Pancreas (tissue), 10 donors: ENCODE data around the gene CUEDC2. TPM values are rescaled to one million over a fixed set of nuclear protein-coding genes. Genes with fewer than 3 reads are reported as not detected.
A peak's percentile ranks its signal among the peaks of the same experiment; 100 is the strongest.

ENCODE experiments used
- ATAC-seq, 4 donors: fragments of 200-7000 bp; cut with Tn5 transposase; one replicate each; pipeline versions ENCODE4 v1.8.0 to v1.9.1; 2020; ENCODE audit warnings: mild to moderate bottlenecking in 4 of 4, moderate library complexity in 4 of 4
- DNase-seq, 6 donors: peaks; one replicate each; pipeline ENCODE4 v3.0.0-alpha.2; 2020
- FAIRE-seq: peaks from 2 replicates; lab custom pipeline; 2012; peaks lifted over from hg19 to GRCh38; lab: Jason Lieb, UNC
- H3K27ac ChIP-seq, 4 donors: fragments of 200-600 bp; sonication (generic); 1 replicate in 3 of 4; 2 replicates in 1 of 4; pipeline versions ENCODE4 v1.5.0 to v1.8.0; 2020
- H3K27me3 ChIP-seq, 4 donors: fragments of 200-600 bp; one replicate each; pipeline ENCODE4 v1.8.0; 2021
- H3K36me3 ChIP-seq, 3 donors: fragments of 200-600 bp; sonication (generic) in 1 of 3; one replicate each; pipeline versions ENCODE4 v1.5.0 to v1.8.0; 2020 to 2021
- H3K4me1 ChIP-seq, 3 donors: fragments of 200-600 bp; one replicate each; pipeline ENCODE4 v1.8.0; 2021
- H3K4me3 ChIP-seq, 4 donors: fragments of 200-600 bp; sonication (generic) in 2 of 4; one replicate each; pipeline versions ENCODE4 v1.5.0 to v1.8.0; 2020 to 2021
- H3K9me3 ChIP-seq, 4 donors: fragments of 200-600 bp; one replicate each; pipeline ENCODE4 v1.8.0; 2021
- CTCF ChIP-seq, 4 donors: fragments of 200-600 bp; sonication (generic) in 3 of 4; IDR thresholded peaks; one replicate each; pipeline versions ENCODE4 v1.5.0 to v1.8.0; 2021; ENCODE audit warnings: antibody characterized with exemption in 4 of 4
- WGBS, 2 donors: extraction: QIAGEN DNeasy Blood & Tissue Kit; methylation state at CpG; one replicate each; pipeline ENCODE4 v1.1.7; 2013; 5-methylcytosine and 5-hydroxymethylcytosine counted together
- intact Hi-C, 3 donors: fragments of 100-400 bp; cut with DNase I; formaldehyde crosslinking; loops; one replicate each; pipeline versions ENCODE4 v1.11.1 to v1.14.2; 2022
- polyA plus RNA-seq, 2 donors: library from polyadenylated mRNA; stranded (reverse); fragments of 200-250 nt; gene quantifications; one replicate each; pipeline ENCODE4 v1.2.3, GENCODE V29; 2013
- total RNA-seq, 6 donors: library from RNA; stranded (reverse); fragmentation: NEBNext Ultra II Directional in 4 of 6; extraction: Animal tissue kit (Norgen Biotek cat#: 25700) in 4 of 6; gene quantifications; one replicate each; pipeline versions ENCODE4 v1.2.1 to v1.2.4, GENCODE V29; 2021 to 2023
- donor health status: healthy with polysubstance abuse.
- donor health status: DM: no; HTN: no; CAD: no; lungs with moderate emphysema.
- donor health status: DM: no; HTN: no; CAD: no.
- donor health status: control.
- donor health status: control.
- donor health status: Bipolar disorder and iron deficiency.
- donor health status: DM: yes; HTN: yes; CAD: no.
- donor health status: DM: no; HTN: no; CAD: no.
- donor health status: DM: no; HTN: no; CAD: no.
- donor health status: DM: yes; HTN: yes; CAD: no.

The CUEDC2 gene
- total and polyA plus RNA-seq, 8 donors, result 18.9 to 51.5 (median 21.2) TPM

- 85 to 87% methylated on average over 22 of the region's 22 CpGs for WGBS, 2 donors
- no peak for TF ChIP-seq CTCF (IDR thresholded peaks at IDR 0.05)
- H3K4me3 ChIP-seq, result no peak overlapping the region
- FAIRE-seq, result no peak
- H3K36me3 ChIP-seq, result no peaks in the 10 kb centered on the region
- H3K27me3 ChIP-seq, result no peaks in the 10 kb centered on the region
- no peak overlapping the region for H3K27ac ChIP-seq
- no peaks in the 10 kb centered on the region for H3K9me3 ChIP-seq
- H3K4me1 ChIP-seq, result peaks cover 0 to 26% (median 0%) of the 10 kb centered on the region in 3 donors
- DNase-seq, result peak in 2 of 6 donors; percentile 42 to 78
- intact Hi-C loops, result loop anchor here in 1 of 3 donors (10.0 kb wide), 1 partner anchor 184 kb away; no protein-coding TSS in a partner anchor
- ATAC-seq, result no peak
These were observed 31.6 kb downstream of the CUEDC2 start for GRCh38 chr10:102400598-102401341.

GRCh38 chr10:102400076-102400475 is 32.3 kb downstream of the CUEDC2 start:
- Histone ChIP-seq H3K9me3 (no peaks in the 10 kb centered on the region), H3K4me3 (peak overlapping the region in 2 of 4 donors; percentile 60 to 65), H3K36me3 (no peaks in the 10 kb centered on the region), H3K27ac (peak overlapping the region in 1 of 4 donors; percentile 96), H3K27me3 (no peaks in the 10 kb centered on the region), H3K4me1 (peaks cover 0 to 26% (median 0%) of the 10 kb centered on the region in 3 donors)
- no peak for TF ChIP-seq CTCF (IDR thresholded peaks at IDR 0.05)
- intact Hi-C loops, result loop anchor here in 1 of 3 donors (10.0 kb wide), 1 partner anchor 185 kb away; no protein-coding TSS in a partner anchor
- WGBS, 2 donors, result 73 to 83% methylated on average over 17 of the region's 17 CpGs
- ATAC-seq (no peak), DNase-seq (peak in 3 of 6 donors; percentile 52 to 78 (median 60)), FAIRE-seq (no peak)

GRCh38 chr10:102399217-102400021 is 33.0 kb downstream of the CUEDC2 start:
- peak overlapping the region; percentile 91 to 96 (median 92) for H3K27ac ChIP-seq
- peak; percentile 70 to 82 (median 79) for ATAC-seq
- peak; percentile 86 to 98 (median 92) for DNase-seq
- peak; percentile 90 to 97 (median 94) for TF ChIP-seq CTCF (IDR thresholded peaks at IDR 0.05)
- 2 to 3% methylated on average over 56 to 72 of the region's 72 CpGs for WGBS, 2 donors
- peaks cover 0 to 26% (median 0%) of the 10 kb centered on the region in 3 donors for H3K4me1 ChIP-seq
- H3K27me3 ChIP-seq, result no peaks in the 10 kb centered on the region
- FAIRE-seq, result no peak
- intact Hi-C loops, result loop anchor here in 1 of 3 donors (10.0 kb wide), 1 partner anchor 185 kb away; no protein-coding TSS in a partner anchor
- H3K4me3 ChIP-seq, result peak overlapping the region; percentile 33 to 65 (median 54)
- no peaks in the 10 kb centered on the region for H3K9me3 ChIP-seq
- no peaks in the 10 kb centered on the region for H3K36me3 ChIP-seq

GRCh38 chr10:102398172-102399020 is 34.0 kb downstream of the CUEDC2 start:
- H3K27me3 ChIP-seq, result no peaks in the 10 kb centered on the region
- FAIRE-seq (no peak), DNase-seq (peak in 2 of 6 donors; percentile 58 to 76), ATAC-seq (no peak)
- H3K27ac ChIP-seq, result peak overlapping the region; percentile 91 to 96 (median 92)
- H3K36me3 ChIP-seq, result no peaks in the 10 kb centered on the region
- intact Hi-C loops, result no loop called here
- WGBS, 2 donors, result 82 to 87% methylated on average over 20 to 21 of the region's 21 CpGs
- TF ChIP-seq CTCF (IDR thresholded peaks at IDR 0.05), result no peak
- peaks cover 0 to 27% (median 0%) of the 10 kb centered on the region in 3 donors for H3K4me1 ChIP-seq
- no peaks in the 10 kb centered on the region for H3K9me3 ChIP-seq
- peak overlapping the region in 2 of 4 donors; percentile 60 to 65 for H3K4me3 ChIP-seq
